K562 (cell line): Measurements from ENCODE around the gene TNFSF4. TPM values are rescaled to one million over a fixed set of nuclear protein-coding genes. Genes with fewer than 3 reads are reported as not detected.
A peak's percentile ranks its signal among the peaks of the same experiment; 100 is the strongest.

Source experiments
- ATAC-seq: fragments of 200-7000 bp; cut with Tn5 transposase; 3 replicates; pipeline ENCODE4 v1.9.1; 2020; ENCODE audit warnings: moderate library complexity
- BruUV-seq: library from RNA; stranded (reverse); fragments of 400-500 nt; replicated peaks from 2 replicates; lab custom pipeline; 2021; lab: Mats Ljungman, UMichigan
- CTCF ChIA-PET: fragments of 300-600 bp; formaldehyde crosslinking; extraction: SDS; loops from one replicate; lab custom pipeline; 2021; ENCODE audit warnings: low intra/inter-chr PET ratio; lab: Yijun Ruan, JAX
- POLR2A ChIA-PET: fragments of 300-600, 350-650 bp; sonication (Branson Sonifier 250); formaldehyde crosslinking; extraction: SDS; loops from one replicate; lab custom pipeline; 2021; ENCODE audit warnings: antibody characterized with exemption, inconsistent platforms; lab: Yijun Ruan, JAX
- DNase-seq, 4 experiments: peaks; one replicate each; pipeline versions ENCODE4 v3.0.0 to v3.0.0-alpha.2; 2011 to 2018; ENCODE audit warnings: low spot score in 3 of 4, mixed read lengths in 3 of 4; ENCODE audit errors: extremely low read depth in 1 of 4
- FAIRE-seq: peaks from 2 replicates; lab custom pipeline; 2011; peaks lifted over from hg19 to GRCh38; lab: Jason Lieb, UNC
- H2AFZ ChIP-seq: 2 replicates; pipeline ENCODE4 v1.6.0; 2011; ENCODE audit warnings: low read depth, low read length, control low read depth, inconsistent platforms
- H3K27ac ChIP-seq: fragments of 200-600 bp; 3 replicates; pipeline ENCODE4 v1.8.0; 2011; ENCODE audit warnings: low read depth, mild to moderate bottlenecking, control low read depth, inconsistent platforms, low read length, moderate library complexity, mixed read lengths; ENCODE audit errors: extremely low read depth
- H3K27me3 ChIP-seq, 2 experiments: fragments of 300-600 bp in 1 of 2; 2 replicates in 1 of 2; 3 replicates in 1 of 2; pipeline versions ENCODE4 v1.6.0 to v1.8.0; 2011; ENCODE audit warnings: inconsistent platforms in 2 of 2, low read length in 2 of 2, mild to moderate bottlenecking in 1 of 2, mixed read lengths in 1 of 2, moderate library complexity in 1 of 2; ENCODE audit not compliant: control insufficient read depth in 2 of 2, insufficient read depth in 2 of 2
- H3K36me3 ChIP-seq: fragments of 300-600 bp; 3 replicates; pipeline ENCODE4 v1.8.0; 2011; ENCODE audit warnings: mild to moderate bottlenecking, low read length, inconsistent platforms; ENCODE audit not compliant: control insufficient read depth, insufficient read depth
- H3K4me1 ChIP-seq, 2 experiments: fragments of 200-600 bp in 1 of 2; replicated peaks in 1 of 2; 2 replicates in 1 of 2; 3 replicates in 1 of 2; pipeline versions ENCODE4 v1.5.1 to v1.8.0; 2011; ENCODE audit warnings: inconsistent platforms in 2 of 2, low read length in 2 of 2, mild to moderate bottlenecking in 1 of 2, mixed read lengths in 1 of 2, moderate library complexity in 1 of 2; ENCODE audit not compliant: control insufficient read depth in 2 of 2, insufficient read depth in 2 of 2
- H3K4me2 ChIP-seq: 2 replicates; pipeline ENCODE4 v1.6.1; 2011; ENCODE audit warnings: low read length, control low read depth, inconsistent platforms, mixed read lengths; ENCODE audit not compliant: insufficient read depth
- H3K4me3 ChIP-seq: fragments of 200-600 bp; sonication (generic), shearing (Covaris generic); 2 replicates; pipeline ENCODE4 v1.5.1; 2016; ENCODE audit warnings: control low read depth, inconsistent platforms
- H3K79me2 ChIP-seq: fragments of 200-600 bp; 3 replicates; pipeline ENCODE4 v1.8.0; 2011; ENCODE audit warnings: low read length, inconsistent platforms; ENCODE audit not compliant: control insufficient read depth, insufficient read depth
- H3K9ac ChIP-seq, 2 experiments: 2 replicates each; pipeline versions ENCODE4 v1.6.0 to v1.6.1; 2011; ENCODE audit warnings: low read depth in 2 of 2, low read length in 2 of 2, control low read depth in 1 of 2, inconsistent platforms in 1 of 2, mild to moderate bottlenecking in 1 of 2, mixed read lengths in 1 of 2; ENCODE audit not compliant: insufficient read depth in 1 of 2
- H3K9me1 ChIP-seq: one replicate; pipeline ENCODE4 v1.6.0; 2011; ENCODE audit warnings: inconsistent platforms, mild to moderate bottlenecking, low read length, moderate library complexity; ENCODE audit not compliant: control insufficient read depth, insufficient read depth
- H3K9me3 ChIP-seq: replicated peaks from 2 replicates; pipeline ENCODE4 v1.5.1; 2011; ENCODE audit warnings: low read depth, low read length, inconsistent platforms; ENCODE audit not compliant: control insufficient read depth, insufficient read depth
- H4K20me1 ChIP-seq: replicated peaks from 2 replicates; pipeline ENCODE4 v1.6.1; 2011; ENCODE audit warnings: low read length, inconsistent platforms, mixed read lengths; ENCODE audit not compliant: control insufficient read depth, insufficient read depth
- CTCF ChIP-seq, 3 experiments: IDR thresholded peaks in 2 of 3; conservative IDR thresholded peaks in 1 of 3; 2 replicates each; pipeline ENCODE4 v1.5.1; 2011 to 2012; ENCODE audit warnings: low read length in 3 of 3, mild to moderate bottlenecking in 3 of 3, control low read depth in 2 of 3, improper control_type of control experiment in 1 of 3, inconsistent platforms in 1 of 3, low read depth in 1 of 3, mixed read lengths in 1 of 3, moderate library complexity in 1 of 3; ENCODE audit not compliant: insufficient read depth in 2 of 3
- DEAF1 ChIP-seq: fragments of 450-650 bp; formaldehyde crosslinking; IDR thresholded peaks from 2 replicates; pipeline ENCODE4 v1.4.0; 2020; ENCODE audit warnings: mild to moderate bottlenecking, moderate library complexity
- REST ChIP-seq, 2 experiments: fragments of 450-650 bp; formaldehyde crosslinking in 1 of 2; IDR thresholded peaks; 2 replicates each; pipeline versions ENCODE4 v1.4.0 to v1.6.1; 2014 to 2020; ENCODE audit warnings: mild to moderate bottlenecking in 2 of 2, borderline replicate concordance in 1 of 2, low read depth in 1 of 2
- SMC3 ChIP-seq: conservative IDR thresholded peaks from 2 replicates; pipeline ENCODE4 v1.6.1; 2011; ENCODE audit warnings: low read depth, low read length, improper control_type of control experiment; ENCODE audit not compliant: insufficient read depth
- SRSF7 ChIP-seq: fragments of 200-400 bp; formaldehyde crosslinking; optimal IDR thresholded peaks from 2 replicates; pipeline ENCODE3; 2017; ENCODE audit warnings: mild to moderate bottlenecking, low read depth, low read length
- WGBS: fragments of 100-300 bp; shearing (Covaris generic); methylation state at CpG from one replicate; pipeline ENCODE4 v1.1.6; 2016; ENCODE audit warnings: low coverage, mixed read lengths; ENCODE audit not compliant: insufficient coverage; ENCODE audit errors: missing lambda C conversion rate; 5-methylcytosine and 5-hydroxymethylcytosine counted together
- in situ Hi-C: fragments of 300-500 bp; cut with MboI; formaldehyde crosslinking; loops from 4 replicates; pipeline ENCODE4 v1.15.0; 2018; ENCODE audit warnings: inconsistent platforms, mixed read lengths
- intact Hi-C: fragments of 100-400 bp; cut with micrococcal nuclease; formaldehyde crosslinking; loops from 2 replicates; pipeline ENCODE4 v1.14.2; 2022
- polyA plus RNA-seq, 8 experiments: library from polyadenylated mRNA; depleted of rRNA in 4 of 8; stranded (reverse) in 5 of 8; unstranded in 3 of 8; fragments of >200 nt; fragmentation: Nextera tagmentation in 2 of 8; fragmentation: Illumina TruSeq in 1 of 8; extraction: Ambion mirVana in 2 of 8; extraction: Trizol in 1 of 8; gene quantifications; 2 replicates each; pipeline versions ENCODE4 v1.2.1 to v1.2.3, GENCODE V29; 2011 to 2014; ENCODE audit warnings: inconsistent platforms in 1 of 8, missing spikeins in 1 of 8
- total RNA-seq, 7 experiments: library from RNA; depleted of rRNA in 6 of 7; stranded (reverse); fragments of >200 nt in 6 of 7; fragmentation: Illumina TruSeq in 2 of 7; extraction: Trizol in 2 of 7; gene quantifications; 2 replicates each; pipeline versions ENCODE4 v1.2.1 to v1.2.3, GENCODE V29; 2011 to 2021; ENCODE audit warnings: low replicate concordance in 1 of 7
- TF ChIP-seq, protein P1 (sequence below): fragments of 450-650 bp; IDR thresholded peaks from 2 replicates; pipeline ENCODE4 v1.6.1; 2016; ENCODE audit warnings: low read depth, mild to moderate bottlenecking, moderate library complexity

TNFSF4 gene
- total and polyA plus RNA-seq, 9 of the 15 experiments (the other 6 are each of a cell fraction or from before 2014, with no cell fraction given) = 0.08 to 0.23 (median 0.15) TPM; not detected in 1

DNA sequence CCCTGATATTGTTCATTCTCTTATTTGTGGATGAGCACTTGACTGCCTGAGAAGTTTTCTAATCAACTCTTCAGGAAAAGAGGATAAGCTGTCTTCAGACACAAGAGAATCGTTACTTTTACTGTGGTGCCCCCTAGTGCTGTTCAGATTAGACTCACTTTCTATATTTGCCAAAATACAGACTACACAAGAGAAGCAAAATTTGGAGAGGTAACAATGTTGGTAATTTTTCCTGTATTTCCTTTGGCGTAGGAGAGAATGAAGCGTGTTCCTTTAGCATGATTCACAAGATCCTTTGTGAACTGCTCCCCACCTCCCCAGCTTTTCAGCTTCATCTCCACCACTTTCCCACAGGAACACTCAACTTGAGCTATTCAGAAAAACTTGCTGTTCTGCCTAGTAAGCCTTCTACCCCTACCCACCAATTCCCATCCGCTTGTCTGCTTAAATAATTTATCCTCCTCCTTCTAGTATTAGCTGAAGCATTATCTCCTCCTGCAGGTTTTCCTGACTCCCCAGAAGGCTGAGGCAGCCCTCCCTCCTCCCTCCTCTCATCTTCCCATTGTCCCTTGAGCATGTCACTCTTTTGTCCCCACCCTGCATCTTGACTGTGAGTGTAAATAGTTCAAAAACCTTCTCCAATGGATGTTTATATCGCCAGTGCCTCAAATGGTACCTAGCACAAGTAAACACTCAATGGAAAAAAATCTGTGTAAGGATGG lies 4.5 kb downstream of the TNFSF4 start:
- DNase-seq = peak in 2 of 4 experiments; percentile 29 to 52
- no peak overlapping the region for H3K4me3 ChIP-seq
- ChIA-PET POLR2A (no interaction called here), CTCF (interaction anchor here (1.3 to 4.7 kb wide), 2 partner anchors 376 to 458 kb away, joined by 7 to 62 read pairs; no protein-coding TSS in a partner anchor)
- no peaks in the 10 kb centered on the region for H3K9me1 ChIP-seq
- BruUV-seq = no TSS peak
- peak; percentile 82 for ATAC-seq
- H3K27me3 ChIP-seq = peaks cover 0 to 13% of the 10 kb centered on the region in 2 experiments; a peak in 2 of 5 replicates
- no peaks in the 10 kb centered on the region for H3K4me1 ChIP-seq
- intact Hi-C loops = loop anchor here (1.0 to 10.0 kb wide), 5 partner anchors 238 to 778 kb away; partner anchors contain the start of gene C1orf105
- no peak overlapping the region for H3K27ac ChIP-seq
- no peak overlapping the region for H3K4me2 ChIP-seq
- no peak overlapping the region for H3K9ac ChIP-seq
- no peak overlapping the region for H2AFZ ChIP-seq
- H3K79me2 ChIP-seq = no peaks in the 10 kb centered on the region
- 0% methylated on average over 5 of the region's 5 CpGs for WGBS
- H3K9me3 ChIP-seq = no peaks in the 10 kb centered on the region
- H3K36me3 ChIP-seq = no peaks in the 10 kb centered on the region
- in situ Hi-C loops = loop anchor here (5.0 kb wide), 1 partner anchor 460 kb away; no protein-coding TSS in a partner anchor
- no peaks in the 10 kb centered on the region for H4K20me1 ChIP-seq
- FAIRE-seq = peak; percentile 49
- TF ChIP-seq REST (IDR thresholded peaks at IDR 0.05; ENCODE audit: borderline replicate concordance) (peak; percentile 85), REST (CRISPR knock-in tag; IDR thresholded peaks at IDR 0.05; ENCODE audit: low read depth) (no peak), SRSF7 (no peak), CTCF (IDR thresholded peaks at IDR 0.05 in 2 of 3, conservative IDR thresholded peaks at IDR 0.05 in 1 of 3; ENCODE audit: insufficient read depth in 2 of 3, low read depth in 1 of 3, low read length in 3 of 3) (peak; percentile 56 to 82 (median 59); a peak in 4 of 6 replicates), DEAF1 (CRISPR knock-in tag) (peak; percentile 98), SMC3 (peak; percentile 66; the same call in 1 of the 2 replicates)
- TF ChIP-seq, protein P1, sequence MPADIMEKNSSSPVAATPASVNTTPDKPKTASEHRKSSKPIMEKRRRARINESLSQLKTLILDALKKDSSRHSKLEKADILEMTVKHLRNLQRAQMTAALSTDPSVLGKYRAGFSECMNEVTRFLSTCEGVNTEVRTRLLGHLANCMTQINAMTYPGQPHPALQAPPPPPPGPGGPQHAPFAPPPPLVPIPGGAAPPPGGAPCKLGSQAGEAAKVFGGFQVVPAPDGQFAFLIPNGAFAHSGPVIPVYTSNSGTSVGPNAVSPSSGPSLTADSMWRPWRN = no peak
